Keratinocyte (primary cell): ENCODE results near the gene KHNYN. TPM values are rescaled to one million over a fixed set of nuclear protein-coding genes. Genes with fewer than 3 reads are reported as not detected.

ENCODE experiments used
- DNase-seq: peaks from one replicate; pipeline ENCODE4 v3.0.0-alpha.2; 2011; ENCODE audit warnings: low read depth, missing footprints, low spot score
- FAIRE-seq: peaks from 2 replicates; lab custom pipeline; 2011; peaks lifted over from hg19 to GRCh38; lab: Jason Lieb, UNC
- H2AFZ ChIP-seq: 2 replicates; pipeline ENCODE4 v1.6.0; 2012; ENCODE audit warnings: low read length, control low read depth, inconsistent platforms; ENCODE audit not compliant: control insufficient read depth
- H3K27ac ChIP-seq: 2 replicates; pipeline ENCODE4 v1.5.1; 2011; ENCODE audit warnings: low read length; ENCODE audit not compliant: control insufficient read depth, insufficient read depth
- H3K27me3 ChIP-seq: 3 replicates; pipeline ENCODE4 v1.6.0; 2011; ENCODE audit warnings: low read length; ENCODE audit not compliant: control insufficient read depth, insufficient read depth; ENCODE audit errors: extremely low read depth
- H3K36me3 ChIP-seq, 2 experiments: 2 replicates in 1 of 2; 3 replicates in 1 of 2; pipeline ENCODE4 v1.5.1; 2011; ENCODE audit warnings: low read length in 2 of 2, mild to moderate bottlenecking in 1 of 2; ENCODE audit not compliant: control insufficient read depth in 2 of 2, insufficient read depth in 2 of 2; ENCODE audit errors: extremely low read depth in 1 of 2
- H3K4me1 ChIP-seq: 3 replicates; pipeline ENCODE4 v1.5.1; 2011; ENCODE audit warnings: low read length; ENCODE audit not compliant: control insufficient read depth, insufficient read depth; ENCODE audit errors: extremely low read depth
- H3K4me2 ChIP-seq: 3 replicates; pipeline ENCODE4 v1.6.0; 2011; ENCODE audit warnings: low read depth, low read length; ENCODE audit not compliant: control insufficient read depth, insufficient read depth; ENCODE audit errors: extremely low read depth
- H3K4me3 ChIP-seq, 3 experiments: fragments of 200-600 bp in 1 of 3; sonication (generic) in 1 of 3; 2 replicates in 2 of 3; 3 replicates in 1 of 3; pipeline ENCODE4 v1.5.1; 2011 to 2016; ENCODE audit warnings: low read length in 3 of 3, mild to moderate bottlenecking in 3 of 3, control low read depth in 2 of 3, inconsistent platforms in 1 of 3, low read depth in 1 of 3, mixed read lengths in 1 of 3, mixed run types in 1 of 3, moderate library complexity in 1 of 3; ENCODE audit not compliant: control insufficient read depth in 2 of 3, insufficient read depth in 2 of 3; ENCODE audit errors: extremely low read depth in 1 of 3
- H3K79me2 ChIP-seq: 2 replicates; pipeline ENCODE4 v1.6.0; 2012; ENCODE audit warnings: low read length; ENCODE audit not compliant: control insufficient read depth, insufficient read depth
- H3K9ac ChIP-seq: 3 replicates; pipeline ENCODE4 v1.6.0; 2011; ENCODE audit warnings: low read length; ENCODE audit not compliant: control insufficient read depth, insufficient read depth; ENCODE audit errors: extremely low read depth
- H3K9me1 ChIP-seq: 3 replicates; pipeline ENCODE4 v1.6.0; 2011; ENCODE audit warnings: low read length; ENCODE audit not compliant: control insufficient read depth, insufficient read depth; ENCODE audit errors: extremely low read depth
- H3K9me3 ChIP-seq: 2 replicates; pipeline ENCODE4 v1.5.1; 2012; ENCODE audit warnings: low read depth, low read length; ENCODE audit not compliant: control insufficient read depth
- H4K20me1 ChIP-seq: 3 replicates; pipeline ENCODE4 v1.6.0; 2011; ENCODE audit warnings: low read length; ENCODE audit not compliant: control insufficient read depth, insufficient read depth; ENCODE audit errors: extremely low read depth
- CTCF ChIP-seq, 3 experiments: IDR thresholded peaks in 1 of 3; conservative IDR thresholded peaks in 1 of 3; optimal IDR thresholded peaks in 1 of 3; 2 replicates in 2 of 3; 3 replicates in 1 of 3; pipeline versions ENCODE3 to v1.5.1; 2011; ENCODE audit warnings: low read length in 3 of 3, mild to moderate bottlenecking in 3 of 3, moderate library complexity in 2 of 3, control low read depth in 1 of 3, inconsistent platforms in 1 of 3; ENCODE audit not compliant: insufficient read depth in 2 of 3; ENCODE audit errors: extremely low read depth in 1 of 3
- EZH2 ChIP-seq: IDR thresholded peaks from one replicate; pipeline ENCODE4 v1.6.1; 2012; ENCODE audit warnings: inconsistent platforms, mild to moderate bottlenecking, low read length, moderate library complexity
- dilution Hi-C: fragments of 300-500 bp; cut with MboI; formaldehyde crosslinking; loops from one replicate; pipeline ENCODE4 v1.7.0; 2020; ENCODE audit warnings: low sequenced_read_pairs; ENCODE audit not compliant: extremely low pct_ligation_motif_present
- polyA plus RNA-seq, 5 experiments: library from polyadenylated mRNA; depleted of rRNA in 3 of 5; stranded (reverse) in 3 of 5; stranded (forward) in 1 of 5; unstranded in 1 of 5; fragments of >200 nt; gene quantifications; 1 replicate in 1 of 5; 2 replicates in 3 of 5; 3 replicates in 1 of 5; pipeline versions ENCODE4 v1.2.1 to v1.2.3, GENCODE V29; 2011 to 2012; ENCODE audit warnings: missing spikeins in 2 of 5, low read depth in 1 of 5, low replicate concordance in 1 of 5

Gene KHNYN
- polyA plus RNA-seq, 1 donor (not counting 4 experiments of a cell fraction or from before 2014, with no cell fraction given): 26.0 TPM

- TF ChIP-seq CTCF (optimal IDR thresholded peaks at IDR 0.05 in 1 of 3, IDR thresholded peaks at IDR 0.05 in 1 of 3, conservative IDR thresholded peaks at IDR 0.05 in 1 of 3; ENCODE audit: extremely low read depth in 1 of 3, insufficient read depth in 2 of 3, low read length in 3 of 3): no peak
- no peak for TF ChIP-seq EZH2
- Histone ChIP-seq H3K9ac (no peak overlapping the region), H4K20me1 (no peaks in the 10 kb centered on the region), H3K9me3 (no peaks in the 10 kb centered on the region), H3K4me1 (peaks cover 15% of the 10 kb centered on the region), H3K4me2 (no peak overlapping the region), H3K27ac (no peak overlapping the region), H3K9me1 (no peaks in the 10 kb centered on the region), H3K4me3 (no peak overlapping the region), H3K36me3 (no peaks in the 10 kb centered on the region), H3K79me2 (no peaks in the 10 kb centered on the region), H3K27me3 (no peaks in the 10 kb centered on the region), H2AFZ (no peak overlapping the region)
- DNase-seq (no peak), FAIRE-seq (no peak)
- dilution Hi-C loops: no loop called here
Measured at GRCh38 chr14:24390701-24391468, 38.9 kb upstream of the KHNYN start.

- Histone ChIP-seq H3K4me1 (peaks cover 31% of the 10 kb centered on the region), H2AFZ (peak overlapping the region; percentile 82)
Measured at GRCh38 chr14:24392325-24393091, 37.2 kb upstream of the KHNYN start.

More at GRCh38 chr14:24392325-24393091, 37.2 kb upstream of the KHNYN start:
- peak; percentile 29 to 56 (median 42) for TF ChIP-seq CTCF (optimal IDR thresholded peaks at IDR 0.05 in 1 of 3, IDR thresholded peaks at IDR 0.05 in 1 of 3, conservative IDR thresholded peaks at IDR 0.05 in 1 of 3; ENCODE audit: extremely low read depth in 1 of 3, insufficient read depth in 2 of 3, low read length in 3 of 3)
- no peak for TF ChIP-seq EZH2
- H4K20me1 ChIP-seq: no peaks in the 10 kb centered on the region
- no peaks in the 10 kb centered on the region for H3K79me2 ChIP-seq
- DNase-seq: no peak
- peak overlapping the region in 2 of 3 experiments; percentile 33 to 40 for H3K4me3 ChIP-seq
- no peaks in the 10 kb centered on the region for H3K9me3 ChIP-seq
- peak; percentile 20 for FAIRE-seq
- no peaks in the 10 kb centered on the region for H3K36me3 ChIP-seq
- H3K9me1 ChIP-seq: no peaks in the 10 kb centered on the region
- no peaks in the 10 kb centered on the region for H3K27me3 ChIP-seq
- H3K27ac ChIP-seq: peak overlapping the region; percentile 76
- H3K9ac ChIP-seq: peak overlapping the region; percentile 63
- dilution Hi-C loops: no loop called here
- H3K4me2 ChIP-seq: peak overlapping the region; percentile 80
